ENCODE results near the gene DRG1. TPM values are rescaled to one million over a fixed set of nuclear protein-coding genes. Genes with fewer than 3 reads are reported as not detected.

DRG1 gene, protein sequence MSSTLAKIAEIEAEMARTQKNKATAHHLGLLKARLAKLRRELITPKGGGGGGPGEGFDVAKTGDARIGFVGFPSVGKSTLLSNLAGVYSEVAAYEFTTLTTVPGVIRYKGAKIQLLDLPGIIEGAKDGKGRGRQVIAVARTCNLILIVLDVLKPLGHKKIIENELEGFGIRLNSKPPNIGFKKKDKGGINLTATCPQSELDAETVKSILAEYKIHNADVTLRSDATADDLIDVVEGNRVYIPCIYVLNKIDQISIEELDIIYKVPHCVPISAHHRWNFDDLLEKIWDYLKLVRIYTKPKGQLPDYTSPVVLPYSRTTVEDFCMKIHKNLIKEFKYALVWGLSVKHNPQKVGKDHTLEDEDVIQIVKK
- total RNA-seq (63.2 TPM), polyA plus RNA-seq (ENCODE audit: insufficient read depth in 1 of 8, insufficient read length in 8 of 8, low replicate concordance in 1 of 8) (10 to 100 TPM; 65.6 to 85.6 (median 69.1) TPM)
- long read RNA-seq, donor 1, transcript DRG1-201 (9 exons, 1,746 nt): major isoform, 10 of 10 reads
- long read RNA-seq, donor 1, partial matches to known transcripts: 0 of 10 reads
- long read RNA-seq, donor 1, other reads (novel, unspliced or antisense): 0 of 10 reads
- long read RNA-seq, donor 2, partial matches to known transcripts: 0 of 5 reads
- long read RNA-seq, donor 2, other reads (novel, unspliced or antisense): 0 of 5 reads
- long read RNA-seq, donor 3, transcript DRG1-201 (9 exons, 1,746 nt): major isoform, 24 of 28 reads
- long read RNA-seq, donor 3, partial matches to known transcripts: 0 of 28 reads
- long read RNA-seq, donor 3, other reads (novel, unspliced or antisense): 0 of 28 reads
- long read RNA-seq, donor 4, transcript DRG1-201 (9 exons, 1,746 nt): major isoform, 12 of 12 reads
- long read RNA-seq, donor 4, partial matches to known transcripts: 0 of 12 reads
- long read RNA-seq, donor 4, other reads (novel, unspliced or antisense): 0 of 12 reads
- long read RNA-seq, donor 5, transcript DRG1-204 (3 exons, 677 nt): minor isoform, 6 of 86 reads
- long read RNA-seq, donor 5, transcript DRG1-201 (9 exons, 1,746 nt): major isoform, 58 of 86 reads
- long read RNA-seq, donor 5, partial matches to known transcripts: 22 of 86 reads
- long read RNA-seq, donor 5, other reads (novel, unspliced or antisense): 0 of 86 reads
- long read RNA-seq, donor 6, transcript DRG1-201 (9 exons, 1,746 nt): major isoform, 48 of 55 reads
- long read RNA-seq, donor 6, partial matches to known transcripts: 5 of 55 reads
- long read RNA-seq, donor 6, other reads (novel, unspliced or antisense): 0 of 55 reads
- long read RNA-seq, donor 7, transcript DRG1-201 (9 exons, 1,746 nt): major isoform, 43 of 51 reads
- long read RNA-seq, donor 7, partial matches to known transcripts: 7 of 51 reads
- long read RNA-seq, donor 7, other reads (novel, unspliced or antisense): 0 of 51 reads
- long read RNA-seq, donor 8, transcript DRG1-201 (9 exons, 1,746 nt): major isoform, 14 of 15 reads
- long read RNA-seq, donor 8, partial matches to known transcripts: 0 of 15 reads
- long read RNA-seq, donor 8, other reads (novel, unspliced or antisense): 0 of 15 reads
- long read RNA-seq, donor 9, transcript DRG1-201 (9 exons, 1,746 nt): major isoform, 16 of 16 reads
- long read RNA-seq, donor 9, partial matches to known transcripts: 0 of 16 reads
- long read RNA-seq, donor 9, other reads (novel, unspliced or antisense): 0 of 16 reads
- long read RNA-seq, donor 10, transcript DRG1-201 (9 exons, 1,746 nt): major isoform, 38 of 48 reads
- long read RNA-seq, donor 10, partial matches to known transcripts: 10 of 48 reads
- long read RNA-seq, donor 10, other reads (novel, unspliced or antisense): 0 of 48 reads
- long read RNA-seq, donor 11, transcript DRG1-201 (9 exons, 1,746 nt): major isoform, 19 of 19 reads
- long read RNA-seq, donor 11, partial matches to known transcripts: 0 of 19 reads
- long read RNA-seq, donor 11, other reads (novel, unspliced or antisense): 0 of 19 reads

DNA sequence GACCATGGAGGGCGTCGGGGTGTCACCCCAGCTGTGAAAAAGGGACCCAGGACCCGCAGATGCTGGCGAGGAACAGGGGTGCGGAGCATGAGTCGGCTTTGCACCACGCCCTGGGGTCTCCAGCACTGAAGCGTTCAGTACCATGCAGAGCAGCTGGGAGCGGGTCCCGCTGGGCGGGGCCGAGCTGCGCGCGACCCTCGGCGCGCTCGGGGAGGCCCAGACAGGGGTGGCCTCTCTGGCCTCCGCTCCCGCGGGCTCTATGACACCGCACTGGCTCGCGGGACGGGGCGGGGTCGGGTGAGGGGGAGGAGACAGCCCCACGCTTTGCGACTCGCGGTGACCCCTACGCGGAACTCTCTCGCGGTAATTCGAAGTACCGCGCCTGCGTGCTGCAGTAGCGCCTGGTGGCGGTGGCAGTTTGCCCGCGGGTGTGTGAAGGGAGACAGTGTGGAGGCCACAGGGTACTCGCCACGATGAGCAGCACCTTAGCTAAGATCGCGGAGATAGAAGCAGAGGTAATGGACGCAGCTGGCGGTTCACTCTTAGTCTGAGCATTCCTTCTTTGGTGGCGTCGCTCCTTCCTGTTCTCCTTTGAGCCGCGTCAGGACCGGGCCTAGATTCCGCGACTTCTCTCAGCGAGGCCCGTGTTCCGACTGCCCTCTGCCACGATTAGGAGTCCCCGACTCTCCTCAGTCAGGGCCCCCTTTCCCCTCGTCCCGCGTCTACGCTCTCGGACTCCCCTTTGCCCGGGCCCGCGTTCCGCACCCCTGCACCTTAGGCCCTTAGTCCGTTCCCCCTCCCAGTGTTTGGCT, at the start of gene DRG1:
Gene DRG1, plus strand, starts transcription at position 394 of the 812 bp plus-strand sequence. Its CDS starts 80 bp downstream, at position 474.
- peak within 1 kb of the TSS; percentile 96 for H3K4me3 ChIP-seq (ENCODE audit: low read length)
- peak; percentile 98 for DNase-seq
- no peaks in the 10 kb centered on the region for H3K27me3 ChIP-seq (ENCODE audit: control insufficient read depth, insufficient read depth, low read length)
- H3K27ac ChIP-seq (ENCODE audit: low read length): peak within 1 kb of the TSS; percentile 96
- H3K9me3 ChIP-seq (replicated peaks; ENCODE audit: control insufficient read depth, low read depth, low read length): no peaks in the 10 kb centered on the region
- under 1% methylated on average over 72 of the region's 72 CpGs for WGBS (ENCODE audit: insufficient coverage)
- peaks cover 26% of the 10 kb centered on the region for H3K36me3 ChIP-seq (ENCODE audit: control insufficient read depth, insufficient read depth, low read length)
- peaks cover 7% of the 10 kb centered on the region for H3K4me1 ChIP-seq (ENCODE audit: control insufficient read depth, insufficient read depth, low read length)

DNA sequence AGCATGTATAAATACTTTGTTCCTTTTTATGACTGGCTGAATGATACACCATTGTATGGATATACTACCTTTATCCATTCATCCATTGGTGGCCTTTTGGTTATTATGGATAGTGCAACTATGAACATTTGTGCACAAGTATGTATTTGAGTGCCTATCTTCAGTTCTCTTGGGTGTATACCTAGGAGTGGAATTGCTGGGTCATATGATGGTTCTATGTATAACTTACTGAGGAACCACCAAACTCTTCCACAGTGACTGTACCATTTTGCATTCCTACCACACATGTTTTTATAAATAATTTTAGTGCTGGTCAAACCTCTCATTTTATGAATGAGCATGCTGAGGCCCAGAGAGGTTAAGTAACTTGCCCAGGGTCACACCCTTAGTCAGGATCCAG, 49.4 kb upstream of the DRG1 start:
- Histone ChIP-seq H3K27ac (ENCODE audit: low read length) (no peak overlapping the region), H3K27me3 (ENCODE audit: control insufficient read depth, insufficient read depth, low read length) (no peaks in the 10 kb centered on the region), H3K36me3 (ENCODE audit: control insufficient read depth, insufficient read depth, low read length) (peaks cover under 1% of the 10 kb centered on the region), H3K4me1 (ENCODE audit: control insufficient read depth, insufficient read depth, low read length) (peaks cover 9% of the 10 kb centered on the region), H3K9me3 (replicated peaks; ENCODE audit: control insufficient read depth, low read depth, low read length) (no peaks in the 10 kb centered on the region), H3K4me3 (ENCODE audit: low read length) (no peak overlapping the region)
- DNase-seq: no peak

DNA sequence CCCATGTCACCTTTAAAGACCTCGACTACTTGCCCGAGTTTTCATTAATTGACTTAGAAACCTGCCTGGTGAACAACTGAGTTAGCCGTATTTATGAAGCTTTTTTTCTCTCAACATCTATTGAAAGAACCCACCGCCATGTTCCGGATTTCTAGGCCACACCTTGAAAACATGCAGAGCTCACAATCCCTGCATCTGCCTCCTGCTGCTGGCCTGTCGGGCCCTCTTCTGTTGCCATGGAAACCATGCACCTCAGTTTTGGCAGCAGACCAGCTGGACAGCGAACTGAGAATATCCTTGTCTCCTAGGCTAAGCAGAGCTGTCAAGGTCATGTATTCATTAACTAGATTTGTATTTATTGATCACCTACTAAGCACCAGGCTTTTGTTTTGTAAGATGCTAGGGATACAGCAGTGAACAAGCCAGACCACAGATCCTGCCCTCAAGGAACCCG, 49.0 kb upstream of the DRG1 start:
- no peak overlapping the region for H3K4me3 ChIP-seq (ENCODE audit: low read length)
- peaks cover 5% of the 10 kb centered on the region for H3K4me1 ChIP-seq (ENCODE audit: control insufficient read depth, insufficient read depth, low read length)
- H3K27me3 ChIP-seq (ENCODE audit: control insufficient read depth, insufficient read depth, low read length): no peaks in the 10 kb centered on the region
- no peak overlapping the region for H3K27ac ChIP-seq (ENCODE audit: low read length)
- DNase-seq: no peak
- H3K36me3 ChIP-seq (ENCODE audit: control insufficient read depth, insufficient read depth, low read length): no peaks in the 10 kb centered on the region
- 49% methylated on average over 6 of the region's 8 CpGs for WGBS (ENCODE audit: insufficient coverage)
- no peaks in the 10 kb centered on the region for H3K9me3 ChIP-seq (replicated peaks; ENCODE audit: control insufficient read depth, low read depth, low read length)

GRCh38 chr22:31354515-31354914, 44.9 kb upstream of the DRG1 start:
- no peaks in the 10 kb centered on the region for H3K27me3 ChIP-seq (ENCODE audit: control insufficient read depth, insufficient read depth, low read length)

DNA sequence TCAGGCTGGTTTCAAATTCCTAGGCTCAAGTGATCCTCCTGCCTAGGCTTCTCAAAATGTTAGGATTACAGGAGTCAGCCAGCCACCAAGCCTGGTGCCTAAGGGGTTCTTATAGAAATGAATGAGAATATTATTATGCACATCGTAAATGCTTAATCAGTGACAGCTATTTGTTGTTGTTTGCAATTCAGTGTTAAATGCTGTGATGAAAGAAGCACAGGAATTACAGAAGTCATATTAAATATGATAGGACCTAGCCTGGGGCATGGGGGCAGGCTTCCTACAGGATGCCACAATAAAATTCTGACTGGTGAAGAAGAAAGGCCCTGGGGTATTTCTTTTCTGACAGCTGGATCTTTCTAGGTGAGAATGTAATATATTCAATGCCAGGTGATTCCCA, 39.4 kb upstream of the DRG1 start:
- Histone ChIP-seq H3K27me3 (ENCODE audit: control insufficient read depth, insufficient read depth, low read length) (no peaks in the 10 kb centered on the region), H3K4me1 (ENCODE audit: control insufficient read depth, insufficient read depth, low read length) (peaks cover 5% of the 10 kb centered on the region), H3K27ac (ENCODE audit: low read length) (no peak overlapping the region), H3K9me3 (replicated peaks; ENCODE audit: control insufficient read depth, low read depth, low read length) (no peaks in the 10 kb centered on the region), H3K4me3 (ENCODE audit: low read length) (no peak overlapping the region), H3K36me3 (ENCODE audit: control insufficient read depth, insufficient read depth, low read length) (no peaks in the 10 kb centered on the region)
- 88% methylated on average over 1 of the region's 1 CpG for WGBS (ENCODE audit: insufficient coverage)
- DNase-seq: no peak

More at GRCh38 chr22:31354515-31354914, 44.9 kb upstream of the DRG1 start:
- no peaks in the 10 kb centered on the region for H3K4me1 ChIP-seq (ENCODE audit: control insufficient read depth, insufficient read depth, low read length)
- H3K36me3 ChIP-seq (ENCODE audit: control insufficient read depth, insufficient read depth, low read length): no peaks in the 10 kb centered on the region
- no peak overlapping the region for H3K27ac ChIP-seq (ENCODE audit: low read length)
- DNase-seq: no peak
- no peaks in the 10 kb centered on the region for H3K9me3 ChIP-seq (replicated peaks; ENCODE audit: control insufficient read depth, low read depth, low read length)
- H3K4me3 ChIP-seq (ENCODE audit: low read length): no peak overlapping the region
- WGBS (ENCODE audit: insufficient coverage): 33% methylated on average over 1 of the region's 5 CpGs

- H3K4me1 ChIP-seq (ENCODE audit: control insufficient read depth, insufficient read depth, low read length): peaks cover 5% of the 10 kb centered on the region
- H3K36me3 ChIP-seq (ENCODE audit: control insufficient read depth, insufficient read depth, low read length): no peaks in the 10 kb centered on the region
- no peaks in the 10 kb centered on the region for H3K9me3 ChIP-seq (replicated peaks; ENCODE audit: control insufficient read depth, low read depth, low read length)
- no CpG with 5 or more reads among the region's 1 CpG for WGBS (ENCODE audit: insufficient coverage)
- H3K4me3 ChIP-seq (ENCODE audit: low read length): no peak overlapping the region
- no peaks in the 10 kb centered on the region for H3K27me3 ChIP-seq (ENCODE audit: control insufficient read depth, insufficient read depth, low read length)
- no peak for DNase-seq
- H3K27ac ChIP-seq (ENCODE audit: low read length): no peak overlapping the region
Measured at GRCh38 chr22:31361743-31362142, 37.7 kb upstream of the DRG1 start.

DNA sequence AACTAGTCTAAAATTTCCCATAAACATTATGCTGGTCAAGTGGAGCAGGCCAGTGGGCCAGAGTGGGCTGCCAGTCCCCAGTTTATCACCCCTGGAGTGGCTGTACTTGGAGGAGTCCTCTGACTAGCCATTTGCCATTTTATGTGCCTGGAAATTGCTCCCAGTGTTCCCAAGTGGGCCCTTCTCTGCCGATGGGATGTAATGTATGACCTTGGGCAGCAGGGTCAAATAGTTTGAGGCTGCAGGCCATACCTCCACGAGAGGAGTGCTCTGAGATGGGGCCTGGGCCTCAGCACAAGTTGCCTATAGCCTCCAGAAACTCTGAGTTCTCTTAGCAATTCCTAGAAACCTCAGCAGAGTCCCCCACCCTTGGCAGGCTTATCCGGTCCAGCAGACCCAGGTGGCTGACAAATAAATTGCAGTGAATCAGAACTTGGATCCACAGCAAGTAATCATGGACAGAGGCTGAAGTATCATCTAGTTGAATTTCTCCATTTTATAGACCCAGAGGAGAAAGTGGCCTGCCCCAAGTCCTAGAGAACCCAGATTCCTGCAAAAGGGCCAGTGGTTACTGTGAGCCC, 35.4 kb upstream of the DRG1 start:
- DNase-seq: peak; percentile 89

GRCh38 chr22:31367426-31367825, 32.0 kb upstream of the DRG1 start:
- Histone ChIP-seq H3K9me3 (replicated peaks; ENCODE audit: control insufficient read depth, low read depth, low read length) (no peaks in the 10 kb centered on the region), H3K4me3 (ENCODE audit: low read length) (no peak overlapping the region), H3K27me3 (ENCODE audit: control insufficient read depth, insufficient read depth, low read length) (no peaks in the 10 kb centered on the region), H3K4me1 (ENCODE audit: control insufficient read depth, insufficient read depth, low read length) (peaks cover 5% of the 10 kb centered on the region), H3K36me3 (ENCODE audit: control insufficient read depth, insufficient read depth, low read length) (no peaks in the 10 kb centered on the region), H3K27ac (ENCODE audit: low read length) (no peak overlapping the region)
- WGBS (ENCODE audit: insufficient coverage): 60% methylated on average over 1 of the region's 3 CpGs
- DNase-seq: peak; percentile 8

More for the DNA sequence above, 35.4 kb upstream of the DRG1 start:
- no peak overlapping the region for H3K4me3 ChIP-seq (ENCODE audit: low read length)
- no CpG with 5 or more reads among the region's 3 CpGs for WGBS (ENCODE audit: insufficient coverage)
- H3K4me1 ChIP-seq (ENCODE audit: control insufficient read depth, insufficient read depth, low read length): peaks cover 5% of the 10 kb centered on the region
- no peaks in the 10 kb centered on the region for H3K36me3 ChIP-seq (ENCODE audit: control insufficient read depth, insufficient read depth, low read length)
- H3K27me3 ChIP-seq (ENCODE audit: control insufficient read depth, insufficient read depth, low read length): no peaks in the 10 kb centered on the region
- no peaks in the 10 kb centered on the region for H3K9me3 ChIP-seq (replicated peaks; ENCODE audit: control insufficient read depth, low read depth, low read length)
- H3K27ac ChIP-seq (ENCODE audit: low read length): peak overlapping the region; percentile 77
